H7 (cell line): ENCODE measurements around the gene SAMD1. TPM values are rescaled to one million over a fixed set of nuclear protein-coding genes. Genes with fewer than 3 reads are reported as not detected.

ENCODE experiments used
- DNase-seq: peaks from one replicate; pipeline ENCODE4 v3.0.0; 2012
- H3K27me3 ChIP-seq: 2 replicates; pipeline ENCODE4 v1.6.0; 2011; ENCODE audit warnings: mild to moderate bottlenecking, low read length; ENCODE audit not compliant: control insufficient read depth, insufficient read depth
- H3K36me3 ChIP-seq: replicated peaks from 2 replicates; pipeline ENCODE4 v1.5.1; 2011; ENCODE audit warnings: low read length; ENCODE audit not compliant: control insufficient read depth, insufficient read depth
- H3K4me3 ChIP-seq: 2 replicates; pipeline ENCODE4 v1.5.1; 2011; ENCODE audit warnings: low read depth, mild to moderate bottlenecking, control low read depth, low read length, moderate library complexity; ENCODE audit not compliant: insufficient read depth
- total RNA-seq: library from RNA; depleted of rRNA; stranded (reverse); fragments of >200 nt; shearing (Covaris generic); gene quantifications from 2 replicates; pipeline ENCODE4 v1.2.3, GENCODE V29; 2014

Gene SAMD1
- total RNA-seq, 1 experiment from 2014 or later, result 128 TPM

DNA sequence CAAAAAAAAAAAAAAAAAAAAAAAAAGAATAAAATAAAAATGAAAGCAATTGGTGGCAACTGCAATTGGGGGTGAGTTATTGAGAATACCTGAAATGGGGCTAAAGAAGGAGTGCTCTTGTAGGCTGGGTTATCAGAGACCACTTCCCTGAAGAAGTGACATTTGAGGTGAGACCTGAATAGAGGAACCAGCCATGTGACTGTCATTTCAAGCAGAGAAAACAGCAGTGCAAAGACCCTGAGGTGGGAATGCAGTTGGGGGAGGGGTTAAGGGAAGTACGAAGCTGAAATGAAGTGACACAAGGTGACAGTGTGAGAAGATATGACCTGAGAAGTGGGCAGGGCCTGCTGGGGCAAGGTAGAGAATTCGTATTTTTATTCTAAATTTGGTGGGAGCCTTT is 24.4 kb downstream of the SAMD1 start:
- Histone ChIP-seq H3K36me3 (no peaks in the 10 kb centered on the region), H3K27me3 (peaks cover 3% of the 10 kb centered on the region; the same call in 1 of the 2 replicates), H3K4me3 (no peak overlapping the region)
- no peak for DNase-seq

DNA sequence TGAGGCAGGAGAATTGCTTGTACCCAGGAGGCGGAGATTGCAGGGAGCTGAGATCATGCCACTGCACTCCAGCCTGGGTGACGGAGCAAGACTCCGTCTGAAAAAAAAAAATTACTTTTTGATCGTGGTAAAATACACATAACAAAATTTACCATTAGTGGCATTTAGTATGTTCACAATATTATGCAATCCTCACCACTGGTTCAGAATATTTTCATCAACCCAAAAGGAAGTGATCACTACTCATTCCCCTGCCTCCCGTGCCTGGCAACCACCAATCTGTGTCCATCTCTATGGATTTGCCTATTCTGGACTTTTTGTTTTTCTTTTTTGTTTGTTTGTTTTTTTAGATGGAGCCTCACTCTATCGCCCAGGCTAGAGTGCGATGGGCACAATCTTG is 27.4 kb downstream of the SAMD1 start:
- Histone ChIP-seq H3K27me3 (peaks cover 15% of the 10 kb centered on the region), H3K4me3 (no peak overlapping the region), H3K36me3 (no peaks in the 10 kb centered on the region)
- no peak for DNase-seq

GRCh38 chr19:14062558-14062855 is 28.0 kb downstream of the SAMD1 start:
- no peak for DNase-seq
- Histone ChIP-seq H3K27me3 (peaks cover 19% of the 10 kb centered on the region), H3K36me3 (no peaks in the 10 kb centered on the region), H3K4me3 (no peak overlapping the region)

DNA sequence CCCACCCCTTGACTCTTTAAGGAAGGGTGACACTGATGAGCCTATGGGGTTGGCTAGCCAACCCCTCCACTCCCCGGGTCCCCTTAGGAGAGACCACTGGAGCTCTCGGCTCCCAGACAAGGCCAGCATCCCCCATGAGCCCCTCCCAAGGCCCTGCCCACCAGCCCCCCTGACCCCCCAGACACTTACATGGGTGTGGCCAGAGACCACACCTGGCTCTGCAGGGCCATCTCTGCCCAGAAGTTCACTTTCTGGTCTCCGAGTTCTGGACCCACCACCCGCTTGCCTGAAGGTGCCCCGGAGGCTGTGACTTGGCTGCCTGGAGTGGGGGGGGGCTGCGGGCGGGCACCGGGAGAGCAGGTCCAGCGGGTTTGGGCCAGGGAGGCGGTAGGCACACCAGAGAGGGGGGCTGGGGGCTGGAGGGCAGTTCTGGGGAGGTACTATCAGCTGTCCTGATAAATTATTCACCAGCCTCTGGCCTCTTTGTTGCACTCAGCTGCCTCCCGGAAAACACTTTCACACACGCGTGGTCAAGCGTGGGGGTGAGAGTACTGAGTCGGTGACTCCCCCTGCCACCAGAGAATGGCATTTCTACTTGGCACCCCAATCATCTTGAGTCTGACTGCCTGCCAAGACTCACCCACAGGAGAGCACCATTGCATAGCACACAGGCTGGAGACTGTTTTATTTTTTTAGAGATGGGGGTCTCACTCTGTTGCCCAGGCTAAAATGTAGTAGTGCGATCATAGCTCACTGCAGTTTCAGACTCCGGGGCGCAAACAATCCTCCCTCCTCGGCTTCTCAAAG is 28.6 kb downstream of the SAMD1 start, which contains the start of gene PALM3:
PALM3 (minus strand) TSS at position 326 of the 807 bp plus-strand sequence; CDS start at position 230, 96 bp downstream.
- H3K36me3 ChIP-seq, result no peaks in the 10 kb centered on the region
- H3K4me3 ChIP-seq, result no peak within 1 kb of the TSS
- peaks cover 22% of the 10 kb centered on the region for H3K27me3 ChIP-seq
- DNase-seq, result peak; percentile 38

- Histone ChIP-seq H3K27me3 (peaks cover 24% of the 10 kb centered on the region), H3K4me3 (no peak overlapping the region), H3K36me3 (no peaks in the 10 kb centered on the region)
- peak; percentile 8 for DNase-seq
Measured at GRCh38 chr19:14061081-14061749, 29.3 kb downstream of the SAMD1 start.

- Histone ChIP-seq H3K36me3 (no peaks in the 10 kb centered on the region), H3K27me3 (peaks cover 24% of the 10 kb centered on the region), H3K4me3 (no peak overlapping the region)
- DNase-seq, result peak; percentile 9
Measured at GRCh38 chr19:14059652-14060155, 30.8 kb downstream of the SAMD1 start.

- peak; percentile 84 for DNase-seq
Measured at GRCh38 chr19:14059093-14059480, 31.5 kb downstream of the SAMD1 start.

GRCh38 chr19:14058182-14059092 is 32.1 kb downstream of the SAMD1 start:
- DNase-seq, result peak; percentile 27
- peaks cover 24% of the 10 kb centered on the region for H3K27me3 ChIP-seq
- peak overlapping the region; percentile 54 for H3K4me3 ChIP-seq
- H3K36me3 ChIP-seq, result no peaks in the 10 kb centered on the region

More at GRCh38 chr19:14059093-14059480, 31.5 kb downstream of the SAMD1 start:
- Histone ChIP-seq H3K4me3 (no peak overlapping the region), H3K27me3 (peaks cover 24% of the 10 kb centered on the region), H3K36me3 (no peaks in the 10 kb centered on the region)

DNA sequence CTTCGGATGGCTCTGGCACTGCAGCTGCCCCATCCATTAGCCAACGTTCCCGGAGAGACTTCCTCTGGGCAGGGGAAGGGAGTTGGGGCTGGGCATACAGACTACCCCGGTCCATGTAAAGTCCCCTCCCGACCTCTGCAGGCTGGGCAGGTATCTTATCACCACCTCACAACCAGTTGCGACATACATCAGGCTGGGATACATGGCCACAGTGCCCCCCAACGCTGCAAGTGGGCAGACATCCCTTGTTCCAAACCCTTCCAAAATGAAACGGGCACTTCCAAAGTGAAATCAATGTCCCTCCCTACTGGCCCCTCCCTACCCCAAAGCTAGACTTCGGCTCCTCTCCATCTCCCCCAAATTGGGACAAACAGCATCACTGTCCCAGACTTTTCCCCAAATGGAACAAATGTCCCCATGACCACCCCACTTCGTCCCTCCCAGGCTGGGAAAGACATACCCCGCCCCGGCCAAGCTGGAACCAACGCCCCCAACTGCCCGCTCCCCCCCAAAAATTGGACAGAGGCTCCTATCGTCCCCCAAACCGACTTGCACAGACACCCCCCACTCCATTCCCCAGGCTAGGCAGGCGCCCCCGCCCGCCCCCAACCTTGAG is 33.7 kb downstream of the SAMD1 start:
- Histone ChIP-seq H3K4me3 (peak overlapping the region; percentile 62), H3K36me3 (no peaks in the 10 kb centered on the region), H3K27me3 (peaks cover 24% of the 10 kb centered on the region)
- DNase-seq, result peak; percentile 67

DNA sequence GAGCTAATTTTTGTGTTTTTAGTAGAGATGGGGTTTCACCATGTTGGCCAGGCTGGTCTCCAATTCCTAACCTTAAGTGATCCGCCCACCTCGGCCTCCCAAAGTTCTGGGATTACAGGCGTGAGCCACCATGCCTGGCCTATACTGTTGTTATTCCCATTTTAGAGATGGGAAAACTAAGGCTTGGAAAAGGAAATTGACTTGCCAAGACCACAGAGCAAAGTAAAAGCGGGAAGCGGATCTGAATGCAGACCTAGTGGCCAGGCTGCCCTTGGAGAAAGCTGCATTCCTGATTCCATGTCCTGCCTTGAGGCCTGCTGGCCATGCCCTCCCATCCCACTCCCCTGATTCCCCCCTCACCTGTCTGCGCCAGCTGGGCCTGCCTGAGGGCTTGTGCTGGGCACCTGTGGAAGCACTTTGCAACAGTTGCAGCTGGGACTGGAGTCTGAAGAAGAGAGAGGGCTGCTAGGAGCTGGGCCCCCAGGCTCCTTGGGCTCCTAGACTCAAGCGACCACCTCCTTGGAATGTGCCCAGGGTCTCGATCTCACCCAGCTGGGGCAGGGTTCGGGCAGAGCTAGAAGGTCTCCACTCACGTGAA is 34.4 kb downstream of the SAMD1 start:
- Histone ChIP-seq H3K36me3 (no peaks in the 10 kb centered on the region), H3K27me3 (peaks cover 24% of the 10 kb centered on the region), H3K4me3 (no peak overlapping the region)
- DNase-seq, result peak; percentile 46

GRCh38 chr19:14055396-14055795 is 35.2 kb downstream of the SAMD1 start:
- 0 out of 2 replicates have a peak, but pooled peaks cover 2% of the 10 kb centered on the region for H3K36me3 ChIP-seq
- H3K27me3 ChIP-seq, result peaks cover 24% of the 10 kb centered on the region
- DNase-seq, result no peak
- no peak overlapping the region for H3K4me3 ChIP-seq

DNA sequence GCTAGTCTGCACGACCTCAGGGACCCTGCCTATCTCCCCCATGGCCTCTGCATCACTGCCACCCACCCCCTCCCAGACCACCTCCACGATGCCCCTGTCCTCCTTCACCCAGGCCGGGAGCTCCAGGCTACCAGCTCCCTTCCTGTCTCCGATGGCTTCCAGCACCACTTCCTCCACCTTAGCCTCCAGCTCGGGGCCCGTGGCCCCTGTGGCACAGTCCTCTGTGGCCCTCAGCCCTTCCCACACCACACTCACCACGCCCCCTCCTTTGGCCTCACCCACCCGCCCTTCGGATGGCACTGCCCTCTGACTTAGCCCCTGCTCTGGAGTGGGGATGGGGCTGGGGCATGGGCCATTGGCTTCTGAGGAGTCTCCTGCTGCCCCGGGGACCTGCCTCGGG is 35.8 kb downstream of the SAMD1 start:
- peak; percentile 27 for DNase-seq
- Histone ChIP-seq H3K36me3 (0 out of 2 replicates have a peak, but pooled peaks cover 2% of the 10 kb centered on the region), H3K27me3 (peaks cover 24% of the 10 kb centered on the region), H3K4me3 (no peak overlapping the region)

DNA sequence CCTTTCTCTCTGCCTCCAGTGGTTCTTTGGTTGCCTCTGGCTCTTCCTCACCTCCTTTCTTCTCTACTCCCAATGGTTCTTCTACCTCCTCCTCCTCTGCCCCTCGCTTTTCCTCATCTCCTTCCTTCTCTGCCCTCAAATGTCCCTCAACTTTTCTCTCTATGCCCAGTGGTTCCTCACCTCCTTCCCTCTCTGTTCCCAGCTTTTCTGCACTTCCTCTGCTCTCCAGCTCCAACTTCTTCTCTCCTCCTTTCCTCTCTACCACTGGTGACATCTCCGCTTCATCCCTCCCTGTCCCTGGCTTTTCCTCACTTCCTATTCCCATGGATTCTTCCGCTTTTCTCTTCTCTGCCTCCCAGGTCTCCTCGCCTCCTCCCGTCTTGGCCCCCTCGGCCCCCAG is 36.5 kb downstream of the SAMD1 start:
- H3K36me3 ChIP-seq, result 0 out of 2 replicates have a peak, but pooled peaks cover 2% of the 10 kb centered on the region
- H3K4me3 ChIP-seq, result no peak overlapping the region
- H3K27me3 ChIP-seq, result peaks cover 19% of the 10 kb centered on the region
- no peak for DNase-seq
